ENCODE measurements around the gene GP5.

GP5 gene

GRCh38 chr3:194373899-194374298 lies 25.2 kb downstream of the GP5 start:
- no peak for TF ChIP-seq CTCF (IDR thresholded peaks at IDR 0.05; ENCODE audit: low read depth, low read length)
- no peaks in the 10 kb centered on the region for H3K4me1 ChIP-seq
- H3K36me3 ChIP-seq: no peaks in the 10 kb centered on the region
- no peaks in the 10 kb centered on the region for H3K9me3 ChIP-seq
- no peaks in the 10 kb centered on the region for H3K27me3 ChIP-seq
- no peak overlapping the region for H3K4me3 ChIP-seq (ENCODE audit: low read depth, low read length)
- no peak for DNase-seq

- Histone ChIP-seq H3K4me1 (no peaks in the 10 kb centered on the region), H3K27me3 (no peaks in the 10 kb centered on the region), H3K4me3 (ENCODE audit: low read depth, low read length) (no peak overlapping the region)
These were observed 26.0 kb downstream of the GP5 start for GRCh38 chr3:194373028-194373427.

GRCh38 chr3:194370753-194371152 lies 28.3 kb downstream of the GP5 start:
- Histone ChIP-seq H3K36me3 (no peaks in the 10 kb centered on the region), H3K4me1 (no peaks in the 10 kb centered on the region), H3K4me3 (ENCODE audit: low read depth, low read length) (no peak overlapping the region), H3K27me3 (no peaks in the 10 kb centered on the region), H3K9me3 (no peaks in the 10 kb centered on the region)
- no peak for DNase-seq
- TF ChIP-seq CTCF (IDR thresholded peaks at IDR 0.05; ENCODE audit: low read depth, low read length): no peak

More at GRCh38 chr3:194373028-194373427, 26.0 kb downstream of the GP5 start:
- DNase-seq: no peak
- no peak for TF ChIP-seq CTCF (IDR thresholded peaks at IDR 0.05; ENCODE audit: low read depth, low read length)
- no peaks in the 10 kb centered on the region for H3K36me3 ChIP-seq
- H3K9me3 ChIP-seq: no peaks in the 10 kb centered on the region

GRCh38 chr3:194369522-194370279 lies 29.4 kb downstream of the GP5 start, which contains the start of gene LRRC15:
TSS of gene LRRC15 (minus strand) at chr3:194369743. CDS start at chr3:194361043, 8,700 bp downstream.
- Histone ChIP-seq H3K27me3 (no peaks in the 10 kb centered on the region), H3K4me3 (ENCODE audit: low read depth, low read length) (no peak within 1 kb of the TSS), H3K9me3 (no peaks in the 10 kb centered on the region), H3K4me1 (peaks cover 5% of the 10 kb centered on the region), H3K36me3 (no peaks in the 10 kb centered on the region)
- no peak for DNase-seq
- no peak for TF ChIP-seq CTCF (IDR thresholded peaks at IDR 0.05; ENCODE audit: low read depth, low read length)

GRCh38 chr3:194368918-194369317 lies 30.1 kb downstream of the GP5 start:
- Histone ChIP-seq H3K36me3 (no peaks in the 10 kb centered on the region), H3K9me3 (no peaks in the 10 kb centered on the region), H3K4me3 (ENCODE audit: low read depth, low read length) (no peak overlapping the region), H3K27me3 (no peaks in the 10 kb centered on the region), H3K4me1 (peaks cover 6% of the 10 kb centered on the region)
- no peak for DNase-seq
- no peak for TF ChIP-seq CTCF (IDR thresholded peaks at IDR 0.05; ENCODE audit: low read depth, low read length)

All from BE2C (cell line).